Astrocyte of the spinal cord (primary cell): ENCODE measurements around the gene SLC2A9.

Experiments used
- DNase-seq: peaks from one replicate; pipeline ENCODE4 v3.0.0; 2011; ENCODE audit warnings: low read depth, low spot score
- H3K4me3 ChIP-seq: 2 replicates; pipeline ENCODE4 v1.5.1; 2011; ENCODE audit warnings: low read depth, mild to moderate bottlenecking, low read length, moderate library complexity
- CTCF ChIP-seq: IDR thresholded peaks from 2 replicates; pipeline ENCODE4 v1.5.1; 2012; ENCODE audit warnings: low read depth, mild to moderate bottlenecking, low read length, inconsistent platforms
- in situ Hi-C: cut with HindIII; loops from 2 replicates; pipeline ENCODE4 v1.10.0; 2017; ENCODE audit warnings: low sequenced_read_pairs

SLC2A9 gene

GRCh38 chr4:10034612-10035104, 13.4 kb upstream of the SLC2A9 start:
- no peak for DNase-seq
- in situ Hi-C loops = no loop called here
- no peak for TF ChIP-seq CTCF

GRCh38 chr4:10034136-10034535, 12.8 kb upstream of the SLC2A9 start:
- TF ChIP-seq CTCF = no peak
- no peak overlapping the region for H3K4me3 ChIP-seq
- in situ Hi-C loops = no loop called here
- DNase-seq = no peak

More at GRCh38 chr4:10034612-10035104, 13.4 kb upstream of the SLC2A9 start:
- H3K4me3 ChIP-seq = no peak overlapping the region

GRCh38 chr4:10033191-10033881, 12.0 kb upstream of the SLC2A9 start:
- H3K4me3 ChIP-seq = no peak overlapping the region
- in situ Hi-C loops = no loop called here
- no peak for TF ChIP-seq CTCF
- DNase-seq = peak; percentile 16

GRCh38 chr4:10032625-10033024, 11.3 kb upstream of the SLC2A9 start:
- H3K4me3 ChIP-seq = no peak overlapping the region
- TF ChIP-seq CTCF = no peak
- no peak for DNase-seq
- in situ Hi-C loops = no loop called here

GRCh38 chr4:10031668-10032590, 10.6 kb upstream of the SLC2A9 start:
- TF ChIP-seq CTCF = no peak
- in situ Hi-C loops = no loop called here

GRCh38 chr4:10030972-10031667, 9.8 kb upstream of the SLC2A9 start:
- no peak for DNase-seq

More at GRCh38 chr4:10031668-10032590, 10.6 kb upstream of the SLC2A9 start:
- no peak overlapping the region for H3K4me3 ChIP-seq
- DNase-seq = no peak

More at GRCh38 chr4:10030972-10031667, 9.8 kb upstream of the SLC2A9 start:
- no peak overlapping the region for H3K4me3 ChIP-seq
- no peak for TF ChIP-seq CTCF
- in situ Hi-C loops = no loop called here
